Skin epidermis (tissue), 12 donors: ENCODE results near the gene PAPPA2.
"Not testable (repeated sequence)": the region's sequence is repeated elsewhere in the genome, so short reads cannot be mapped to it uniquely, and the experiment has no call there.

Experiments
- H3K27ac ChIP-seq, 21 experiments: fragments of 200-600 bp; sonication (generic) in 11 of 21; one replicate each; pipeline ENCODE4 v1.5.0; 2020; ENCODE audit warnings: mild to moderate bottlenecking in 3 of 21, inconsistent platforms in 2 of 21, moderate library complexity in 2 of 21
- H3K4me3 ChIP-seq, 7 experiments: fragments of 200-600 bp; sonication (generic) in 2 of 7; one replicate each; pipeline ENCODE4 v1.5.0; 2020; ENCODE audit warnings: inconsistent platforms in 2 of 7, mild to moderate bottlenecking in 2 of 7, moderate library complexity in 1 of 7

Gene PAPPA2

DNA sequence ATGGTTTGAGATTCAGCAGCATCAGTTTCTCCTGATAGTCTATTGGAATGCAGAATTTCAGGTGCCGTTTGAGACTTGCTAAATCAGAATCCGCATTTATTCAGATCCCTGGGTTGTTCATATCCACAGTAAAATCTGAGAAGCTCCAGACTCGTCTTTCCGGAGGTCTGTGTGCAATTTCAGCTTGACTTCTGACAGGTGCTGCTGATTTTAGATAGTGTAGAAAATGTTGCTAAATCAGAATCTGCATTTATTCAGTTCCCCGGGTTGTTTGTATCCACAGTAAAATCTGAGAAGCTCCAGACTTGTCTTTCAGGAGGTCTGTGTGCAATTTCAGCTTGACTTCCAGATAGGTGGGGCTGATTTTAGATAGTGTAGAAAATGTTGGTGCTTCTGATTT is 113.7 kb downstream of the PAPPA2 start:
- no peak overlapping the region for H3K27ac ChIP-seq
- H3K4me3 ChIP-seq, result no peak overlapping the region

DNA sequence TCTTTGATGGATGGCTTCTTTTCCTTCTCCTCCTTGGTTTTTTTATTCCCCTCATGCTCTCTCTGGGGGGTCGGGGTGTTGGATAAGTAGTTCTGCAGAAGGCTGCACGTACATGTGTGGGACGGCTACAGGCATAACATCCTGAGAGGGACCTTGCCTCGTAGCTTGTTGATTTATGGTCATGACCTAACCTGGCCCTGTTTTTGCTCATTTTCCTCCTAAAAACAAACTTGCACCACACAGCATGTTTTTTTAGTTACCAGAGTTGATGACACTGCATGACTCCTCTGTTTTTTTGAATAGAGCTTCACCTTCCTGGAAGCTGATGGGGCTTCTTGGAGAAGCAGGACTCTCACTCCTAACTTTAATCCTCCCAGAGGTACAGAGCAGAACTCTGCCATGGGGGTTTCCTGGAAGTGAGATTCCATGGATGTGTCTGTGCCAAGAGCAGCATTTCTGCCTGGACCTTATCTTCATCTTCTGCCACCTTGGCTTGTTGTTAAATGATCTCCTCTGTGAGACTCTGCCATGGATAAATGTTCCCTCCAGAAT is 114.7 kb downstream of the PAPPA2 start:
- H3K27ac ChIP-seq, result no peak overlapping the region
- no peak overlapping the region for H3K4me3 ChIP-seq

DNA sequence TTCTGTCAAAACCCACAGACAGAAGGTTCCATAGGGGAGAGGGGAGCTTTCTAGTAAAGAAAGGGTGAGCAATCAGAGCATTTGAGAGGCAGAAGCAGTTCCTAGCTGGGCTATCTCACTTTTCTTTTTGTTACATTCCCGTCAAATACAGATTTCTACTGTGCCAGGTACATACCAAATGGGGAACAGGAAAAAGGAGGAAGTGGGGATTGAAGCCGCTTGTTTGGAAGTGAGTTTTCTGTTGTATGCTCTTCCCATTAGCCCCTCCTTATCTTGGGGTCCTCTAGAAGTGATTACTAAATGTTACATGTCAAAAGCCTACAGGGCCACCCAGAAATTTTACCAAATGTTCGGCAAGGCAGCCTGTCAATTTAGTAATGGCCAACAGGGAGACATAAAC is 116.1 kb downstream of the PAPPA2 start:
- no peak overlapping the region for H3K27ac ChIP-seq
- H3K4me3 ChIP-seq, result no peak overlapping the region

DNA sequence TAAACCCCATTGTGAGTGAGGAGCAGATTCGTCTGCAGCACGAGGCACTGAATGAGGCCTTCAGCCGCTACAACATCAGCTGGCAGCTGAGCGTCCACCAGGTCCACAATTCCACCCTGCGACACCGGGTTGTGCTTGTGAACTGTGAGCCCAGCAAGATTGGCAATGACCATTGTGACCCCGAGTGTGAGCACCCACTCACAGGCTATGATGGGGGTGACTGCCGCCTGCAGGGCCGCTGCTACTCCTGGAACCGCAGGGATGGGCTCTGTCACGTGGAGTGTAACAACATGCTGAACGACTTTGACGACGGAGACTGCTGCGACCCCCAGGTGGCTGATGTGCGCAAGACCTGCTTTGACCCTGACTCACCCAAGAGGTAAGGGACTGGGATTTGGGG is 132.2 kb downstream of the PAPPA2 start:
- no peak overlapping the region for H3K27ac ChIP-seq

DNA sequence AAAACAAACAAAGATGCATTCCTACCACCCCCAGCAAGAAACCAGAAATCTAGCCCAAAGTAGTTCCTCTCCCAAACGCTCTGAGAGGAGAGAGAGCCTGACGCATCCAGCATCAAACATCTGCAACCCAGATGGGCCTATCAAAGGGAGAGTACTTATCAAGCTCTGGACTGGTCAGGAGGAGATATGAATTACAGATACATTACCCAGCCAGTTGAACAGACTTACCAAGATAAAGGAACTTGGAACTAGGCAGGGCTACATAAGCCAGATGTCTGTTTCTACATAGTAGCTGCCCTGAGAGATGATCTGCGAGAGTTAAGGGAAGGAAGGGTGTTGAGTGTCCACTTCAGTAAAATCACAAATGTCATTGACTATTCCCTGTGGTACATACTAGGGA is 138.4 kb downstream of the PAPPA2 start:
- Histone ChIP-seq H3K4me3 (no peak overlapping the region), H3K27ac (no peak overlapping the region)

More for the DNA sequence above, 132.2 kb downstream of the PAPPA2 start:
- no peak overlapping the region for H3K4me3 ChIP-seq

DNA sequence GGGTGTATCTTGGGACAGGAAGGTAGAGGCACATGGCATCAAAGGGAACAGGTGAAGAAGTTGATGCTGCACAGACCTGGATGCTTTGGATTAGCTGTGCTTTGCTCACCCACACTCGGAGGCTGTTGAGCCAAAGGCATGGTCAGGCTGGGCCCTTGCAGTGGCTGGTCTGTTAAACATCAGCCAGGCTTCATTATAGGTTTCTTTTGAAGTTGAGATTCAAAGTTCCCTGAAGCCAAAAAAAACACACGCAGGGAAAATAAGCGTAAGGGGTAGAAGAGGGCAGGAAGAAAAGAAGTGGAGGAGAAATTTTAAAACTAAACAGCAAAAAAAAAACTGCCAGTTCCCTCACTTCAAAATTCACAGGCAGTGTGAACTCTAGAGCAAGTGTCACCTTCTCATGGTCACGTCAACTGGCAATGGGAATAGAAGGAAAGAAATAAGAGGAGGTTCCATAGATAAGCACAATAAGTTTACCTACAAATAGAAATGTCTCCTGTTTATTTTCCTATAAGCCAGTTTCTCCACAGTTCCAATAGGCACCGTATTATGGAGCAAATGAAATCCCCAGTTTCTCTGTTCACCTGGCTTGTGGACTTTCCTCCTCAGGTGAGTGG is 139.5 kb downstream of the PAPPA2 start:
- Histone ChIP-seq H3K27ac (no peak overlapping the region), H3K4me3 (no peak overlapping the region)

DNA sequence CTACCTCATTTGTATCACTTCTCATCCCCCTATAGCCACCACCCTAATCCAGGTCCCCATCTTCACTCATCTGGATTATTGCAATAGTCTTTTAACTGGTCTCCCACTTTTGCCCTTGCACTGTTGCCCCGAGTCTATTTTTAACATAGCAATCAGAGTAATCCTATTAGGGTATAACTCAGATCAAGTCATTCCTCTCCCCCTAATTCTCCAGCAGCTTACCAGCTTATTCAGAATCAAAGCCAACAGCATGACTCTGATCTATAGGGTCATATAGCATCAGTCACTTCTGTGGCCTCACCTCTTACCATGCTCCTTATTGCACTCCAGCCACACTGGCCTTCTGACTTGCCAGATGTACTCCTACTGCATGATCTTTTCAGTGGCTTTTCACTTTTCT is 140.7 kb downstream of the PAPPA2 start:
- no peak overlapping the region for H3K27ac ChIP-seq
- no peak overlapping the region for H3K4me3 ChIP-seq

DNA sequence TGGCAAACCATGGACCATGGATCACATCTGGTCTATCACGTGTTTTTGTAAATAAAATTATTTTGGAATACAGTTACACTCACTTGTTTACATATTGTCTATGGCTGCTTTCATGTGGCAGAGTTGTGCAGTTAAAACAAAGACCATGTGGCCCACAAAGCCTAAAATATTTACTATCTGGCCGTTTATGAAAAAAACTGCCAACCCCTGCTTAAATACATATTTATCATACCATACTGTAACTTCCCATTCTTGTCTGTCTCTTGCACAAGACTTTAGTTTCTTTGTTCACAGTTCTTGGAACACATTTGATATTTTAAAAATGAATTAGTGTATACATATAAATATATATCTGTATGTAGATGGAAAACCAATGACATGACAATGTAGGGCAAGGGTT is 141.5 kb downstream of the PAPPA2 start:
- Histone ChIP-seq H3K4me3 (no peak overlapping the region), H3K27ac (no peak overlapping the region)

DNA sequence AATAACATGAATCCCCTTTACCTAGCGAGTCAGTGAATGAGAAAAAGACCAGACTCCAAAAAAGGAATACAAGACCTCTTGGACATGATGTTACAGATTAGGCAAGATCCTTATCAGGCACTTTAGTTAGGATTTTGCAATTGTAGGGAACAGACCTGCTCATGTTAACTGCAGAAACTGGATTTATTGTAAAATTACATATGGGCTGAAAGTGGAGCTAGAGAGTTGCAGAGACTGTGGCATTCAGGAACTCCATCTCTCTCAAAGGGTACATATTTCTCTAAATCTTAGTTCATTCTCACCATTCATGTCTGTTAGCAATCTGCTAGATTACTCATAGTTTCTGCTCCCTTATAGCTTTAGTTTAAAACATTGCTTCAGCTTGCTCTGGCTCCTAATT is 142.2 kb downstream of the PAPPA2 start:
- Histone ChIP-seq H3K27ac (no peak overlapping the region), H3K4me3 (no peak overlapping the region)

DNA sequence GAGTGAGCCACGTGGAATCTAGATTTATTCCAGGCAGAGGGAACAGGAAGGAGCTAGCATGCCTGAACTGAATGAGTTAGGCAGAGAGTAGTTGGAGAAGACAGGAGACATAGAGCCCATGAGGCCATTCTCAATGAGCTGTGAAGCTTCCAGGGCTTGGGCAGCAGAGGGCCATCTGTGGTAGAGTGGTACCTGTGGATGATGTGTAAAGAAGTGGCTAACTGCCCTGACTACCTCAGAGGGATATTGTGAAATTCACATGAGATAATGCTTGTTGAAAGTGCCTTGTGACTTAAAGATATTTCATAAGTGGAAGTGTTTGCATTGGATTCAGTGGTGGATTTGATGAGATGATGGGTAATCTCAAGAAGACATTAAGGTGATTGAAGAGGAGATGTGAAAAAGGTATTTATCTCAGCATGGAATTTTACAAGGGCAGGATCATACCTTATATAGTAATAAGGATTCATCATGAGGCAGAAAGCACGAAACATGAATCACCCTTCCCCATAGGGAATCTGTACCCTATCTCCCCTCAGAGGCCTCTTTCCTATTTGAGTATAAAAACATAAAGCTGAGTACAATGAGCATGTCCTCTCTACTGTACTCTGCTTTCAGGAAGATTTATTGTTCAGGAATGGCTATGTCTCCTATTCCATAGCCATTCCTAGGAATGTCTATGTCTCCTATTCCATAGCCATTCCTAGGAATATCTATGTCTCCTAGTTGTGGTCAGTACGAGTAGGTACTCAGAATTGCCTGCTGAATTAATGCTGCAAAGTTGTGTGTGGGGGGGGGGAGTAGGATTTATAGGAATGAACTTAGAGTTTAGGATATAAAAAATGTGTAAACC is 146.8 kb downstream of the PAPPA2 start:
- Histone ChIP-seq H3K27ac (no peak overlapping the region), H3K4me3 (no peak overlapping the region)

DNA sequence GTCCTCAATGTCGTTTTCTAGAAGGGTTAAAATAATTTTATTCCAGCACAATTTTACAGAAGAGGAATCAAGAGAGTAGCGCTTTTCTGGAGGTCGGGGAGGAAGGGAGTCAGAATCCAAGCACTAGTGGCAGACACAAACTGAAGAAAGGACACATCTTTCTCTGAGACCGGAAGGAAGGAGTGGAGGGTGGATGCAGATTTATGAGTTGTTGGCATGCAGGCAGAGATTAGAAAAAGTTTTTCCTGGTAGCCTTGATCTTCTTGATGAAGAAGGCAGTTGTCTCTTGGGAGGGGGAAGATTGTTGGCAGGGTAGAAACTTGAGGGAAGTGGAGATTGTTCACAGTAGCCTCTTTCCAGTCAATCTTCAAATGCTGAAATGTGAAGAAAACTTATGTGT is 149.8 kb downstream of the PAPPA2 start:
- no peak overlapping the region for H3K4me3 ChIP-seq

DNA sequence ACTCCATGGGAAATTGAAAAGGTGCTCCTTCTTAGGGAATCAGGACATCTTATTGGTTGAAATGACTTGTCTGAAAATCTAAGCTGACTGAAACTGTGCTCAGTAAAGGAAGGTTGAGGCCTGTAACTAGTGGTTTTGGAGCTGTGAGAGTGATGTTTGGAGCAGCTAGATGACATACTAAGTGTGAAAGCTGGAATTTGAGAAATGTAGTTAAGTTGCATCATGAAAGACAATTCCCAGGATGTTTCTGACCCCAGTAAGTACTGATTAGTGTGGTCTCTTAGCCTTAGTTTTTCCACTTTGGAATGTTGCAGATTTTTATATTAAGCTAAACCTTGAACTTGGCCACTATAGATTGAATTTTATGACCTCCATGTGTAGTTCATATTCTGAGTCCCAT is 154.9 kb downstream of the PAPPA2 start:
- H3K4me3 ChIP-seq, result no peak overlapping the region

More for the DNA sequence above, 149.8 kb downstream of the PAPPA2 start:
- H3K27ac ChIP-seq, result no peak overlapping the region

DNA sequence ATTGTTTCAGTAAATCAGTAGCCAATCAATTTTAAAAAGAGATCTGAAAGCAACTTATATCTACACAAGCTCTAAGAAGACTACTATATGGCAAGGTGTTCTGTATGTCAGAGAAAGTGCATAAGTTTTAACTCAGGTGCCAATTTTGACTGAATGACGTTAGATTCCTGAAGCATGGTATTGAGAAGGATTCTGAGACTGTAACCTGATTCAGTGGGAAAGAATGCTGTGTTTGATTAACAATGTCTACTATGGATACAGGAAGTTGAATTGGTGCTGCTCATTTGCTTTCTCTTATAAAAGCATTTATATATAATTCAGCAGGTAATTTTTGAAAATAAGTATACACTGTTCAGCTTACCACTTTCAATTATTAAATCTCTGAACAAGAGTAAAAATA is 156.3 kb downstream of the PAPPA2 start:
- Histone ChIP-seq H3K27ac (no peak overlapping the region), H3K4me3 (no peak overlapping the region)

More for the DNA sequence above, 154.9 kb downstream of the PAPPA2 start:
- no peak overlapping the region for H3K27ac ChIP-seq

DNA sequence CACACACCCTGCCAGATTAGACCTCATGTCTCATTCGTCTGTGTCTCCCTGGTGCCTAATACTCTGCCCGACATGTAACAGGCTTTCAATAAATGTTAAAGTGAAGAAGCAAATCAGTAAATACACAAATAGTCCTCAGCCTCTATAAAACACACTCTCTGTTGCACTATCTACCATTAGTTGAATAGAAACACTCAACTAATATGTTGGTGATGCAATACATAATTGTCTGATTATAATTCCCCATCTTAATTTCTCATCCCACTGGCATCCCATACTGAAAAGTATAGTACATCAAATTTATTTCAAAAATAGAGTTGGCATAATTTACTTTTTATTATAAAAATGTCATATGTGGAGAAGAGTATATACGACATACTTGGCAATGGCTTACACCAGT is 162.4 kb downstream of the PAPPA2 start:
- no peak overlapping the region for H3K27ac ChIP-seq
- H3K4me3 ChIP-seq, result no peak overlapping the region

DNA sequence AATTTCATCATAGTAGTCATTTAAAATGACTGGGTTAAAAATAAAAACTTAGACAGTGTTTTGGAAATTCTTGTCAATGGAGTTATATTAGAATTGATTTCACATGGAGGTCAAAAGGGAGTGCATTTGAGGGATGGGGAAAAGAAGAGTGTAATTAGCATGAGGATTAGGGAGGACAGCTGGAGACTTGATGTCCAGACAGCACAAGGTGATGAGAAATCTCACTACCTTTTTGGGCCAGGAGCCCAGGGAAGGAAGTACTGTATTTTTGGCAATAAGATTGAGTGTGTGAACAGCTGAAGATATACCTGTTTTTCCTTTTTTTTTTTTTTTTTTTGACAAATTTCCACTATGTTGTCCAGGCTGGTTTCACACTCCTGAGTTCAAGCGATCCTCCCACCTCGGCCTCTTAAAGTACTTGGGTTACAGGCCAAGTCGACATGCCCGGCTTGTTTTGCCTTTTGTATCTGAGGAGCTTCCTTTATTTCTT is 163.6 kb downstream of the PAPPA2 start:
- no peak overlapping the region for H3K4me3 ChIP-seq
- no peak overlapping the region for H3K27ac ChIP-seq

DNA sequence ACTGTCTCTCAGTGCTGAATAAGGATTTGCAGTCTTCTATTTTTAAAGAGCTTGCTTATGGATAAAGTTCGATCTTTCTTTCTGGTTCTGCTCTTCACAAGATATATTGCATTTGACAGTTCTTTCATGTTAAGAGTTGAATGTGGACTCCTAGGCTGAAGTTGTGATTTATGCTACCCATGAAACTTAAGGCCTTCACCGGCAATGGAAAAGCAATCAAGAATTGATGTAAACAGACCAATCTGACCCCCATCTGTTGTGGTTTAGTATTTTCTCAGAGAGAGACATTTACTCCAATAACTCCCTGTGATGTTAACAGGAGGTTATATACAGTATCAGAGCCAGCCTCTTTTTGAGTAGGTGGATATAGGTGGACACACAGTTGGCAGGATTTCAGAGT is 165.8 kb downstream of the PAPPA2 start:
- Histone ChIP-seq H3K27ac (no peak overlapping the region), H3K4me3 (no peak overlapping the region)

DNA sequence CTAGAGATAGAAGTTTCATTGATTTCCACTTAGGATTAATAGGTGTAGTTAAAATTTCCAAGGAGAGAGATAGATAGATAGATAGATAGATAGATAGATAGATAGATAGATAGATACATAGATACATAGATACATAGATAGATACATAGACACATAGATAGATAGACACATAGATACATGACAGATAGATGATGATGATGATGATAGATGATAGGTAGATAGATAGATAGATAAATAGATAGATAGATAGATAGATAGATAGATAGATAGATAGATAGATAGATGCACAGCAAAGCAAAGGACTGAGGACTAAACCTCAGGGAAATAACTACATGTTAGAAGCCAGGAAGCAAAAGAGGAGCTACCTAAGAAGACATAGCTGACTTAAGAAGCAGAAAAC is 171.8 kb downstream of the PAPPA2 start:
- not testable (repeated sequence) for H3K4me3 ChIP-seq, H3K27ac ChIP-seq

DNA sequence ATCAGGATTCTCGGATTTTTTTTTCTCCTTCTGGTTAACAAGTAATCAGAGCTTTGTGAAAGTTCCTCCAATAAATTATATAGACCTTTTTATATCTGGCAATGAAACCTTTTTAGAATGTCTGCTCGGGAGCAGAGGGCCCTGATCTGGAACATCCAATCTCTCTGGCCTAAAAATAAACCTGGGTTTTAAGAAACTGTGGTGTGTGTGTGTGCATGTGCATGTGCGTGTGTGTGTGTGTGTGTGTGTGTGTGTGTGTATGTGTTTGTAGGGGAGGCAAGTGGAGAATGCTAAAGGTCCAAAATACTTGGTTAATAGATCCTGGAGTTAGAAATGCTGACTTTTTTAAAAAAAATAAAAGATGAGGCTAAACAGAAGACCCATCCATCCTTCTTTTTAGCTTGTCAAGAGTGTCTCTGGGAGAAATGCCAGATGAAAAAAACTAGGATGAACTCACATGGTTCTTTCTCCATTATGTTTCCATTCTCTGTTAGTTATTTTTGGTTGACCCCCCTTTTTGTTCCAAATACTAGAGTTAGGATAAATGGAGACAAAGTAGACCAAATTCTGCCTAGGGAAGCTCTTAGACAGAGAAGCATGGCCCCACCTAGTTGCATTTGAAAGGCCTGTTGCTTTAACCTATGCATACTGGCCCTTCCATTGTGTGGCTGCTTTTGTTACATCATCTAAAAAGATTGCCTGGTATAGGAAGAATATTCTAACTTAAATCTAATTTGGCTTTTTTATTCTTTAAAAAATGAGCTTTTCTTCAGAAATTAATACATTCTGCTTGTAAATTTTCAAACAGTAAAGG is 175.9 kb downstream of the PAPPA2 start:
- H3K27ac ChIP-seq, result no peak overlapping the region
- no peak overlapping the region for H3K4me3 ChIP-seq

DNA sequence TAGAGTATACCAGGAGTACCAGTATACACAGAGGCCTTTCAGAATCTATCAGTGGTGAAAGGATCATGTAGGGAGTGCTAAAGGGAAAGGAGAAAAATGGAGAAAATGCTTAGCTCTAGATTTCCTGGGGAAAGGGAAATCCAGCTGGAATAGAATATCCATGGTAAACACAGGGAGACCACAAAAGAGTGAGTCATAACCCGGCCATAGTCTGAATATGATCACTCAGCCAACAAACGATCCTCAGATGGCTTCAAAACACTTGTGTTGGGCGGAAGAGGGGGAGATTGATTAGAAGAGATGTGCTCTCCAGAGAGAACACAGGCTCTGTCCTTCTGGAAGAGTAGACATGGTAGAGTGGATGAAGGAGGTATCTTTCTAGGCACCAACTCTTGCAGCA is 180.6 kb downstream of the PAPPA2 start:
- Histone ChIP-seq H3K27ac (no peak overlapping the region), H3K4me3 (no peak overlapping the region)

DNA sequence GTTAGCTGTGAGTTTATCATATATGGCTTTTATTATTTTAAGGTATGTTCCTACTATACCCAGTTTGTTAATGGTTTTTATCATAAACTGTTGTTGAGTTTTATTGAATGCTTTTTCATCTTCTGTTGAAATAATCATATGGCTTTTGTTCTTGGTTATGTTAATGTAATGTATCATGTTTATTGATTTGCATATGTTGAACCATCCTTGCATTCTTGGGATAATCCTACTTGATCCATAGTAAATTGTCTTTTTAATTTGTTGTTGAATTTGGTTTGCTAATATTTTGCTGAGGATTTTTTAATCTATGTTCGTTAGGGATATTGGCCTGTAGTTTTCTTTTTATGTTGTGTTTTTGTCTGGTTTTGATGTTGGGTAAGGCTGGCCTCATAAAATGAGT is 185.6 kb downstream of the PAPPA2 start:
- Histone ChIP-seq H3K4me3 (no peak overlapping the region), H3K27ac (no peak overlapping the region)
